Measurements from ENCODE around the gene TENT4B.
A peak's percentile ranks its signal among the peaks of the same experiment; 100 is the strongest.

The TENT4B gene

GRCh38 chr16:50270510-50271147 is 117.5 kb downstream of the TENT4B start:
- no peaks in the 10 kb centered on the region for H3K27me3 Mint-ChIP-seq
- no peak overlapping the region for H3K4me3 Mint-ChIP-seq
- H3K36me3 Mint-ChIP-seq (ENCODE audit: low read depth) = peaks cover 17% of the 10 kb centered on the region
- H3K9me3 Mint-ChIP-seq = no peaks in the 10 kb centered on the region
- peak overlapping the region; percentile 61 for H3K27ac Mint-ChIP-seq
- H3K4me1 Mint-ChIP-seq (ENCODE audit: low read depth) = peaks cover 93% of the 10 kb centered on the region

- Mint-ChIP-seq H3K4me1 (ENCODE audit: low read depth) (peaks cover 92% of the 10 kb centered on the region), H3K4me3 (no peak overlapping the region), H3K27ac (peak overlapping the region; percentile 55), H3K36me3 (ENCODE audit: low read depth) (peaks cover 17% of the 10 kb centered on the region), H3K27me3 (no peaks in the 10 kb centered on the region), H3K9me3 (no peaks in the 10 kb centered on the region)
Measured at GRCh38 chr16:50271148-50272041, 118.3 kb downstream of the TENT4B start.

GRCh38 chr16:50272111-50272571 is 119.0 kb downstream of the TENT4B start:
- H3K36me3 Mint-ChIP-seq (ENCODE audit: low read depth) = peaks cover 24% of the 10 kb centered on the region
- no peak overlapping the region for H3K4me3 Mint-ChIP-seq
- peak overlapping the region; percentile 99 for H3K27ac Mint-ChIP-seq
- H3K9me3 Mint-ChIP-seq = no peaks in the 10 kb centered on the region
- peaks cover 96% of the 10 kb centered on the region for H3K4me1 Mint-ChIP-seq (ENCODE audit: low read depth)
- no peaks in the 10 kb centered on the region for H3K27me3 Mint-ChIP-seq

- Mint-ChIP-seq H3K4me1 (ENCODE audit: low read depth) (peaks cover 96% of the 10 kb centered on the region), H3K9me3 (no peaks in the 10 kb centered on the region), H3K4me3 (peak overlapping the region; percentile 91), H3K36me3 (ENCODE audit: low read depth) (peaks cover 24% of the 10 kb centered on the region), H3K27me3 (no peaks in the 10 kb centered on the region), H3K27ac (peak overlapping the region; percentile 99)
Measured at GRCh38 chr16:50272687-50273381, 119.7 kb downstream of the TENT4B start.

GRCh38 chr16:50273382-50273690 is 120.2 kb downstream of the TENT4B start:
- peaks cover 27% of the 10 kb centered on the region for H3K36me3 Mint-ChIP-seq (ENCODE audit: low read depth)
- H3K9me3 Mint-ChIP-seq = no peaks in the 10 kb centered on the region
- no peaks in the 10 kb centered on the region for H3K27me3 Mint-ChIP-seq
- H3K4me3 Mint-ChIP-seq = peak overlapping the region; percentile 91
- H3K27ac Mint-ChIP-seq = peak overlapping the region; percentile 99
- peaks cover 97% of the 10 kb centered on the region for H3K4me1 Mint-ChIP-seq (ENCODE audit: low read depth)

GRCh38 chr16:50273888-50274325 is 120.8 kb downstream of the TENT4B start:
- peak overlapping the region; percentile 99 for H3K27ac Mint-ChIP-seq
- peaks cover 98% of the 10 kb centered on the region for H3K4me1 Mint-ChIP-seq (ENCODE audit: low read depth)
- H3K36me3 Mint-ChIP-seq (ENCODE audit: low read depth) = peaks cover 26% of the 10 kb centered on the region
- H3K4me3 Mint-ChIP-seq = peak overlapping the region; percentile 91
- no peaks in the 10 kb centered on the region for H3K9me3 Mint-ChIP-seq
- H3K27me3 Mint-ChIP-seq = no peaks in the 10 kb centered on the region

GRCh38 chr16:50274326-50275097 is 121.4 kb downstream of the TENT4B start:
- Mint-ChIP-seq H3K9me3 (no peaks in the 10 kb centered on the region), H3K27me3 (no peaks in the 10 kb centered on the region), H3K4me1 (ENCODE audit: low read depth) (peaks cover 98% of the 10 kb centered on the region), H3K27ac (peak overlapping the region; percentile 99), H3K4me3 (peak overlapping the region; percentile 91), H3K36me3 (ENCODE audit: low read depth) (peaks cover 28% of the 10 kb centered on the region)

- Mint-ChIP-seq H3K36me3 (ENCODE audit: low read depth) (peaks cover 28% of the 10 kb centered on the region), H3K27me3 (no peaks in the 10 kb centered on the region), H3K9me3 (no peaks in the 10 kb centered on the region), H3K27ac (peak overlapping the region; percentile 99), H3K4me3 (peak overlapping the region; percentile 91), H3K4me1 (ENCODE audit: low read depth) (peaks cover 98% of the 10 kb centered on the region)
Measured at GRCh38 chr16:50275098-50275415, 122.0 kb downstream of the TENT4B start.

GRCh38 chr16:50275428-50276325 is 122.6 kb downstream of the TENT4B start:
- Mint-ChIP-seq H3K4me3 (peak overlapping the region; percentile 91), H3K4me1 (ENCODE audit: low read depth) (peaks cover 98% of the 10 kb centered on the region), H3K9me3 (no peaks in the 10 kb centered on the region), H3K27me3 (no peaks in the 10 kb centered on the region), H3K36me3 (ENCODE audit: low read depth) (peaks cover 32% of the 10 kb centered on the region), H3K27ac (peak overlapping the region; percentile 63)

GRCh38 chr16:50276326-50276640 is 123.2 kb downstream of the TENT4B start:
- Mint-ChIP-seq H3K36me3 (ENCODE audit: low read depth) (peaks cover 32% of the 10 kb centered on the region), H3K4me3 (no peak overlapping the region), H3K4me1 (ENCODE audit: low read depth) (peaks cover 97% of the 10 kb centered on the region), H3K27me3 (no peaks in the 10 kb centered on the region), H3K27ac (peak overlapping the region; percentile 93), H3K9me3 (no peaks in the 10 kb centered on the region)

GRCh38 chr16:50276801-50277555 is 123.9 kb downstream of the TENT4B start:
- Mint-ChIP-seq H3K9me3 (no peaks in the 10 kb centered on the region), H3K4me1 (ENCODE audit: low read depth) (peaks cover 97% of the 10 kb centered on the region), H3K27ac (peak overlapping the region; percentile 93), H3K4me3 (peak overlapping the region; percentile 33), H3K36me3 (ENCODE audit: low read depth) (peaks cover 32% of the 10 kb centered on the region), H3K27me3 (no peaks in the 10 kb centered on the region)

- peaks cover 38% of the 10 kb centered on the region for H3K36me3 Mint-ChIP-seq (ENCODE audit: low read depth)
- peak overlapping the region; percentile 44 for H3K4me3 Mint-ChIP-seq
- H3K27me3 Mint-ChIP-seq = no peaks in the 10 kb centered on the region
- peak overlapping the region; percentile 93 for H3K27ac Mint-ChIP-seq
- no peaks in the 10 kb centered on the region for H3K9me3 Mint-ChIP-seq
- peaks cover 97% of the 10 kb centered on the region for H3K4me1 Mint-ChIP-seq (ENCODE audit: low read depth)
Measured at GRCh38 chr16:50278251-50278650, 125.1 kb downstream of the TENT4B start.

GRCh38 chr16:50279504-50279865 is 126.4 kb downstream of the TENT4B start:
- H3K27ac Mint-ChIP-seq = peak overlapping the region; percentile 67
- peaks cover 38% of the 10 kb centered on the region for H3K36me3 Mint-ChIP-seq (ENCODE audit: low read depth)
- H3K4me3 Mint-ChIP-seq = peak overlapping the region; percentile 38
- peaks cover 97% of the 10 kb centered on the region for H3K4me1 Mint-ChIP-seq (ENCODE audit: low read depth)
- no peaks in the 10 kb centered on the region for H3K9me3 Mint-ChIP-seq
- H3K27me3 Mint-ChIP-seq = no peaks in the 10 kb centered on the region

All from stimulated activated naive CD8-positive, alpha-beta T cell treated with anti-CD3 and anti-CD28 coated beads, Interleukin-15, Interleukin-2, amounts not matched to agents 100 ng/mL and 50 ng/mL, for 24 hours (primary cell).